ENCODE results near the gene RWDD4.
A peak's percentile ranks its signal among the peaks of the same experiment; 100 is the strongest.

Gene RWDD4

DNA sequence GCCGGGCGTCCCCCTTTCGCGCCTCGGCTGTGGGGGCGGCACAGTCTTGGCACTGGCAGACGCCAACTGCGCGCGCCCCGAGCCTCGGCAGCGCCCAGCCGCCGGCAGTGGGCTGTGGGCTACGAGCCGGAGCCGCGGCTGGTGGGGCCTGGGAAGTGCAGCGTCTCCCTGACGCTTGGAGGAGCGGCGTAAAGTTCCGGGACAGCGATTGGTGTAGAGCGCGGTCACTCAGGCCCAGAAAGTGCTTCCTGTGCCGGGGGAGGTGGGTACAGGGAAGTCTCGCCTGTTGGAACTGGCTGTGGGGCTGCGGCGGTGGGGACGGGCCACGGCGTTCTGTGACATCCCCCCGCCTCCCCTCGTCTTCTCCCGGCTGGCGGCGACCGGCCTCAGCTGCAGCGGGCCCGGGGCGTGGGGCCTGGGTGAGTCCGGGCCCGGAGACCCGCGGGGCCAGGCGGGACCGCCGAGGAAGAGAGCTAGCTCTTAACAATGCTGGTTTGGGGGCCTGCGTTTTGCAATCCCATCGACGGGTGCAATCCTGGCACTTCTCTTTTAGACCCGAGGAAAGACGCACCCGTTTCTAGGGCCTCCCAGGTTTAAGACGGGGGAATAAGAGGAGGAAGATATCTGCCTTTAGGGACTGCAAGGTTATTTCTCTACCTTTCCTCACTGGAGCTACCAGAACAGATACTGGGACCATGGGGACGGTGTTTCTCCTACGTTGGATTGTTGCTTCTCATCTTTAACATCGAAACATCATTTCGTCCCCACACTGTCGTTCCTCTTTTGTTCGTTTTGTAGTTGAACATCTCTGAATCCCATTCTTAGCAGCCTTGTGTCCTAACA is at the start of gene RWDD4, which contains the start of gene TRAPPC11:
RWDD4 (minus strand) TSS at position 157 of the 843 bp plus-strand sequence. CDS start 233 bp downstream, outside the sequence.
TRAPPC11 (plus strand) TSS at position 265 of the 843 bp plus-strand sequence. CDS start 4,575 bp downstream, outside the sequence.
- DNase-seq (ENCODE audit: low read depth in 2 of 2): peak; percentile 88 to 95

DNA sequence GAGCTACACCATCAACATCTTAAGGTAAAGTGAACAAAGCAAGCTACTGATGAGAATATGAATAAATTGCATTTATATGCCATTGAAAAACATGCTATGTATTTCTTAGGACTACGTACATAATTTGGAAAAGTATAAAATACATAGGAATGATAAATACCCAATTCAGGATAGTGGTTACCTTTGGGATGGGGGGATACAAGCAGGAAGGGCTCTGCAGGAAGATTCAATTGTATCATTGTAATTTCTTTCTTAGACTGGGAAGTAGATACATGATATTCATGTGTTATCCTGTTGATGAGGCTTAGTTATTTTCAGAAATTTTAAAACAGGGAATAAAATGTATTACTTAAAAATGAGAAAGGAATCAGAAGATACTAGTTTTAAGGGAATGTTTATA is 43.5 kb upstream of the RWDD4 start:
- DNase-seq (ENCODE audit: low read depth in 2 of 2): no peak

DNA sequence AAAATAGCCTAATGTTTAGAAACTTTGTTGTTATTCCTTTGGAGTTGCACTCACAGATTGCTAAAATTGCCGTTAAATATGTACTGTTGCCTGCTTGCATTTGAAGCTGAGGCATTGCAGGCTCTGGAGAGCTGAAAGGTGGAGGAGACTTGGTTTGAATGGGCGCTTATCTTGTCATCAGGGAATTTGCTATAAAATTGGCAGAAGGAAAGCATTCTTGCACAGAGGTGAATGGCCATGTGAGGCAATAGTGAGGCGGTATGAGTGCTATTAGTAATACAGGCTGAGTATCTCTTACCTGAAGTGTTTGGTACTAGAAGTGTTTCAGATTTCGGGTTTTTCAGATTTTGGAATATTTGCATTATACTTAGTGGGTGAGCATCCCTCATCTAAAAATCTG is 41.4 kb upstream of the RWDD4 start:
- no peak for DNase-seq (ENCODE audit: low read depth in 2 of 2)

DNA sequence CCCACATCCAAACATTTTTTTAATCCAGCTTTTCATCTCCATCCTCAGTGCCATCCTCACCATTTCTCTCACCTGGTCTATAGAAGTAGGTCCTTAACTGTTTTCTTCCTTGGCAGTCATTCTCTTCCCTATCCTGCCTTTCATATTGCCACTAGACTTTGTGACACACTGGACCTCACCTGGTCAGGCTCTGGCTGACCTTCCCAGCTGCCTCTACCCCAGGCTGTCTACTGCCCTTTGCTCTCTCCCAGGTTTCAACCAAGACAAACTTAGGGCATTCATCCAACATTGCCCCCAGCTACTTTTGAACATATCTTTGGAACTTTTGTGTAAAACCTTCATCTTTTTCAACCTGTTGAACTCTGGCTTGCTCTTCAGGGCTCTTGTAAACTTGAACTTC is 39.9 kb upstream of the RWDD4 start:
- DNase-seq (ENCODE audit: low read depth in 2 of 2): no peak

DNA sequence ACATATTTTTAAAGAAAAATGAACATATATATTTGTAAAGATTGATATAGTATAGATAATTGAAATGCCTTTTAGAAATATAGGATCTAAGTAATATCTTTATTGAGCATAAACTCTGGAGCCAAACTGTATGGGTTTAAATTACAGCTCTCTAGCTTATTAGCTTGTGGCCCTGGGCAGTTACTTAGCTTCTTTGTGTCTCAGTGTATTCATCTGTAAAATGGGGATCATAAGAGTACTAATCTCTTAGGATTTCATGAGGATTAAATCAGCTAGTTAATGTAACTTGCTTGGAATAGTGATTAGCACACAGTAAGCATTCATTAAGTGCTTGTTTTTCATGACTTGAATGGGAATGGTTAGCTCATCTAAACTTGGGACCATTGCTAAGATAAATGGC is 32.9 kb upstream of the RWDD4 start:
- DNase-seq (ENCODE audit: low read depth in 2 of 2): no peak

DNA sequence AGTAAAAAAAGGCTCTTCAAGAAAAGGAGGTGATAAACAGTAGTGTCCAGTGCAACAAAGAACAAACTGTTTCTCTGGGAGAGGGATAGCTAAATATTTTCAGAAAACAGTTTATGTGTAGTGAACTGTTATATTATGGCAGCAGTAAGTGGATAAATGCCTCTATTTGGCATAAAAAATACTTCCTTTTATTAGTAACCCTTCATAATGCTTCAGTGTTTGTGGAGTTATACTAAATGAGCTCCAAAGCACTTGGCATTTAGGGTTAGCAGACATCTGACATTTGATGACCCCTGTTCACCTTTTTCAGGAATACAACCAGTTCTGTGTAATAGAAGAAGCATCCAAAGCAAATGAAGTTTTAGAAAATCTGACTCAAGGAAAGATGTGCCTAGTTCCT is 32.0 kb upstream of the RWDD4 start:
- no peak for DNase-seq (ENCODE audit: low read depth in 2 of 2)

DNA sequence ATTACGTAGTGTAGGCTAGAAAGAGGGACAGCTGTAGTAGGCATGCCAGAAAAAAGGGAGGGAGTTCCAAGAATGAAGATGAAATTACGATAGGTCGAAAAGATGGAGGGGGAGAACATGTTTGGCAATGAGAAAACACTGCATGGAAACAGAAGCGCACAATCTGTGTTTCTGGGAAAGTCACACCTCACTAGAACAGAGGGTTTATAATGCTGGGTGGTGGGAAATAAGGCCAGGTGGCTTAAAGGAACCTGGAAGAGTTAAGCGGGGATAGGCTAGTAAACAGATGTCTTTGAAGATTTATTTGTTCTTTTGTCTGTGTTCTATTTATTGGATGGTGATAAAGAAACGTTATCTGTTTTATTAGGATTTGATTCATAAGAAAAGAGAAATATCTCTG is 29.2 kb upstream of the RWDD4 start:
- no peak for DNase-seq (ENCODE audit: low read depth in 2 of 2)

DNA sequence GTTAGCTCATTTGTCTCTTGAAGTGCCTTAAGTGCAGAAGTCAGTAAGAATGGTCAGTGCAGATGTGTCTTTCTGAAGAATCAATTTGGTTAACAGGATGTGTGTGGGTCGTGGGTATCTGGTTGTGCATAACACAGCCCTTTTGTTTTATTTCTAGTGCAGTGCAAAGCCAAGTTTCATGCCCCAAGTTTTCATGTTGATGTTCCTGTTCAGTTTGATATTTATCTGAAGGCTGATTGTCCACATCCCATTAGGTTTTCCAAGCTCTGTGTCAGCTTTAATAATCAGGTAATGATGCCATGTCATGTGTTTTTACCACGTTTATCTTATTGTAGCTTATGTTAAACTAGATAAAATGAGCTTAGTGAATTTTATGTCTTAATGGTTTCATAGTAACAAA is 27.5 kb upstream of the RWDD4 start:
- no peak for DNase-seq (ENCODE audit: low read depth in 2 of 2)

DNA sequence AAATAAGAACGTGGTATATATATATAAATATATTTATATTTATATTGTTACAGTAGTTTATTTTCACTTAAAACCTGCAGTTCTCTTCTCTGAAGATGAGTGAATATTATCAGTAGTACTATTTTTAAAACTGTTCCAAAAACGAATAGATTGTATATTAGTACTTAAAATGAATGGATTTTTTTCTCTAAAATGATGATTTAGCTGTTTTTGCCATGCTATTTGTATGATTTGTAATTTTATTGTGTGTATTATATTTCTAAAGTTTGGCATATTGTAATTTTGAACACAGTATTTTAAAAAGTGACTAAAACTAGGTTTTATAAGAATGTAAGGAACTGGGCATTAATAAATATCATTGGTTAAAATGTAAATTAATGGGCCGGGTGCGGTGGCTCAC is 22.1 kb upstream of the RWDD4 start:
- no peak for DNase-seq (ENCODE audit: low read depth in 2 of 2)

DNA sequence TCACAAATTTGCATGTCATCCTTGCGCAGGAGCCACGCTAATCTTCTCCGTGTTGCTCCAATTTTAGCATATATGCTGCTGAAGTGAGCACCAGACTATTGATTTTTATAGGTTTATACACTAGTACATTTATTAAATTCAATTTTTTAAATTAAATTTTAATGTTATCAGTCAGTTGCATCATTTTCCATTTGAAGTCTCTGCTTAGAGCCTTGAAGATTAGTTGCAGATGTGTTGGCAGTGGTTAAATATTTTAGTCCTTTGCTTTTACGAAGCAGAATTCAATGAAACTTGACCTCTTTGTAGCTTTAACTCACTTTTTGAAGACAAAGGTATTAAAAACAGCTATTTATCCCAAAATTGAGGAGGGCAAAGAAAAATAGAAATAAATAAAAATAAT is 16.6 kb upstream of the RWDD4 start:
- no peak for DNase-seq (ENCODE audit: low read depth in 2 of 2)

DNA sequence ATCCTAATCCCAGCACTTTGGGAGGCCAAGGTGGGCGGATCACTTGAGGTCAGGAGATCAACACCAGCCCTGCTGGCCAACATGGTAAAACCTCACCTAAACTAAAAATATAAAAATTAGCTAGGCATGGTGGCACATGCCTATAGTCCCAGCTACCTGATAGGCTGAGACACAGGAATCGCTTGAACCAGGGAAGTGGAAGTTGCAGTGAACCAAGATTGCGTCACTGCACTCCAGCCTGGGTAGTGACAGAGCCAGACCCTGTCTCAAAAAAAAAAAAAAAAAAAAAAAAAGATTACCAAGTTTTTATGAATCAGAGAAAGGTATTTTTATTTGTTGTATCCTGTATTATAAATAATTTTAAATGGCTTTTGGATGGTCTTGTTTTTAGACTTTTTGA is 15.2 kb upstream of the RWDD4 start:
- no peak for DNase-seq (ENCODE audit: low read depth in 2 of 2)

DNA sequence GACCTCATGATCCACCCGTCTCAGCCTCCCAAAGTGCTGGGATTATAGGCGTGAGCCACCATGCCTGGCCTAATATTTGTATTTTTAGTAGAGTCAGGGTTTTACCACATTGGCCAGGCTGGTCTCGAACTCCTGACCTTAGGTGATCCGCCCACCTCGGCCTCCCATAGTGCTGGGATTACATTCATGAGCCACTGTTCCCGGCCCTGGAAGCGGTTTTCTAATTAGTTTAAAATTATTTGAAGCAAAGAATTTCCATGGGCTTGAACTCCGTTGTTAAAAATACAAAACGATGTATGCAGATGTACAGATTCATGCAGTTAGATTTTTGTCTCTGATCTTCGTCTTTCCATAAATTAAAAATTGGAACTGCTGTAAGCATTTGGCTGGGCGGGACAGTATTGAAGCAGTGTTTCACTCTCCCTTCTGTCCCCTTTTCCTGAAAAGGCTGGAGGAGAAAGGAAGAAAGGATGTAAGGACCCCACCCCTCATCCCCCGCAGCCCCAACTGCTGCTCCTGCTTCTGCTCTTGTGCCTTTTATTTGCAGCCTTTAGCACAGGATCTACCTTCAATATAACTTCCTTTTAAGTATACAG is 12.1 kb upstream of the RWDD4 start:
- no peak for DNase-seq (ENCODE audit: low read depth in 2 of 2)

DNA sequence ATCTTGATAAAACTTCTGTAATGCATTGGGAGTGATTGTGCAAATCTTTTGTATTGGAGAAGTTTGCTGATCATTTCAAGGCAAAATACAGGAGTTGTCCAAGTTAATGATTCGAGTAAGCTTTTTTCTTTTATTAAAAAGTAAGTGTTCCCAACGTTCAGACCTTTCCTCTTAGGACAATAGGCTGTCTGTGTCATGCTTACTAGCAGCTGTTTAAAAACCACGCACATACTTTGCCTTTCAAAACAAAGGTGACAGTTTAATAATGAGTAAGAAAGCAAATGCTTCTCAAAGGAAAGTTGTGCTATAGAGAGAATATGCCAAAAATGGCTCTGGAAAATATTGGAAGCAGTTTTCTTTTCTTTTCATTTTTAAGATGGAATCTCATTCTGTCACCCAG is 11.3 kb upstream of the RWDD4 start:
- no peak for DNase-seq (ENCODE audit: low read depth in 2 of 2)

DNA sequence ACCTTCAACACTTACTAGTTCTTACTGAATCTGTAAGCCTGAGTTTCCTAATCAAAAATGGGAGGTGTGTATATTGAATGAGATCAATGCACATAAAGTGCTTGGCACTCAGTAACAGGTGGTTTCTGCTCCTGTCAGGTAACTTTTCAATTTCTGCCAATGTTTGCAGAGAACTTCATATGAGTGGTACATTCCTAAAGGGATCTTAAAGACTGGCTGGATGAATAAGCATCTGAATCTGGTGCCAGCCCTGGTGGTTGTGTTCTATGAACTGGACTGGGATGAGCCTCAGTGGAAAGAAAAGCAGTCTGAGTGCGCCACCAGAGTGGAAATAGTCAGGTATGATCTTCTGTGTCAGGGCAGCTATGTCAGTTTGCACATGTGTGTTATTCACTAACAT is 7.1 kb upstream of the RWDD4 start:
- DNase-seq (ENCODE audit: low read depth in 2 of 2): no peak

DNA sequence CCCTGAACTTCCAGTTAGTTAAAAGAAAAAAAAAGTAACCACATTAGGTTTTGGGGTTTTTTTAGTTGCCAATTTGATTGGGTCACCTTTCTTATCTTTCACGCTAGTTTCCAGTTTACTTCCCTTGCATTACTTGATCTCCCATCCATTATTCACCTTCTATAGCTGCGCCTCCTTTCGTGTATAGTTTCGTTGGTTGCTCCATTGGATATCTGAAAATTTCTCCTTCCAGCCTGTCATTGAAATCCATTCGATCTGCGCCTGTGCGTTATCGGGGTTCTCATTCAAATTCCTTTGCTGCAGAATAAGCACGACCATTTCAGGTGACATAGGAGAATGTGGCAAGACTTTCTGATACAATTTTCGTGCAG is 872 bp upstream of the RWDD4 start:
- no peak for DNase-seq (ENCODE audit: low read depth in 2 of 2)

DNA sequence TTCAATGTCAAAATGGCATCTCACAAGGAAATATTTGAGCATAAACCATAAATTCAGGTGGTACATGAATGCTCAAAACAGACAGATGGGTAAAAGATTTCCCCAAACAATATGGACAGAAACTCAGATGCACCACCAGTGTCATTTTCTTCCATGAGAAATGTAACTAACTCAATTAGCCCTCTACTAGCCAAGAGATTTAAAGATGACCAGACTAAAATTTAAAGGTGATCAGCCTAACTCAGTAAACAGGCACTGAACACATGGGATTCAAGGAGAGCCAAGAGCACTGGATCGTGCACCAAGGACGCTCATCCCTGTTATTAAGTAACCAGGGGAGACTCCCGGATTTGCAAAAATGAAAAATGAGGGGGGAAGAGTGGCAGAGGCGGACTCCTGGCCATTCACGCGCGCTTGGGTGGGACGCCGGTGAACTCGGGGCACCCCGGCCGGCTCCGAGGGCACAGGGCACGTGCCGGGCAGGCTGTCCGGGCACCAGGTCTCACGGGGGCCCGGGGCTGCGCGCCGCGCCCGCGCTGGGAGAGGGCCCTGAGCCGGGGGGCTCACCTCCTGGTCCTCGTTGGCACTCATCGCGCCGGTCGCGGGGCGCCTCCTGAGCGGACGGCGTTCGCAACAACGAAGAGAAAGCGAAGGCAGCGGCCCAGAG is 490 bp downstream of the RWDD4 start:
- no peak for DNase-seq (ENCODE audit: low read depth in 2 of 2)

DNA sequence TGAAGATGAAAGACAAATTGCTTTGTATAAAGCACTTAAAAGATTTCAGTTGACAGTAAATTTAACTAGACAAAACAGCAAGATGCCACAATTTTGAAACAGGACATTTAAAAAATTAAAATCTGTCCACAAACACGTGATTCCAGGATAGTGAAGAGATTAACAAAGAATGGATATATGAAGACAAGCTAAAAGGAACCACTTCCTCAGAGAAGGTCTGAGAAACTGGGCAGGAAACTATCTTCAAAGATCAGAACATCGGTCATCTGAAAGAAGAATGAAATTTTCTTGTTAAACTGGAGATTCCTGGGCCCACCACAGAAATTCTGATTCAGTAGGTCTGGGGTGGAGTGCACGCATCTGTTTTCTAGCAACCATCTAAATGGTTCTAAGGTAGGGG is 1.4 kb downstream of the RWDD4 start:
- DNase-seq (ENCODE audit: low read depth in 2 of 2): no peak

DNA sequence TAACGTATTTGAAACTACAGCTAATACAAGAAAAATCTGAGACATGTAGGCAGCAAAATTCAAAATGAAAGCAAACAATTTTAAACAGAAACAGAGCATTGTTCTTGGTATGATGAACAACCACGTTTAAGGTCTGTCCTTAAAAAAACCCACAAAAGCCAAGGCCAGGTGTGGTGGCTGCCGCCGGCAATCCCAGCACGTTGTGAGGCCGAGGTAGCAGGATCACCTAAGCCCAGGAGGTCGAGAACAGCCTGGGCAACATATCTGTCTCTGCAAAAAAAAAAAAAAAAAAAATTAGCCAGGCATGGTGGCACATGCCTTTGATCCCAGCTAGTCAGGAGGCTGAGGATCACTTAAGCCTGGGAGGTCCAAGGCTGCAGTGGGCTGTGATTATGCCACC is 13.7 kb downstream of the RWDD4 start:
- no peak for DNase-seq (ENCODE audit: low read depth in 2 of 2)

DNA sequence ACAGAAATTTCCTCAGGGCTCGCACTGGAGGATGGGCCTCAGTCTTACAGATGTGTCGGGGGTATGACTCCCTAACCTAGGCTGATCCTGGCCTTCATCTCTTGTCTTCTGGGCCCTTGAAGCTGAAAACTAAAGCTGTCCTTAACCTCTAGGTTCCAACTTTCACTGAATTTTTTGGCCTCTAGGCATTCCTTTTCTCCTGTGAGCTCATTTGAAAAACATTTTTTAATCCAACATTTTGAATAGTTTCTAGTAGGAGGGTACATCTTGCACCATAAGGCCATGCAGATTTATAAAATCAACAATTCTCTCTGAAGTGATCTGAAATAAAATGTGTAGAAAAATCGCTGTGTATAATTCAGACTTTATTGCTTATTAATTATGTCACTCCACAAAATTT is 19.7 kb downstream of the RWDD4 start:
- no peak for DNase-seq (ENCODE audit: low read depth in 2 of 2)

DNA sequence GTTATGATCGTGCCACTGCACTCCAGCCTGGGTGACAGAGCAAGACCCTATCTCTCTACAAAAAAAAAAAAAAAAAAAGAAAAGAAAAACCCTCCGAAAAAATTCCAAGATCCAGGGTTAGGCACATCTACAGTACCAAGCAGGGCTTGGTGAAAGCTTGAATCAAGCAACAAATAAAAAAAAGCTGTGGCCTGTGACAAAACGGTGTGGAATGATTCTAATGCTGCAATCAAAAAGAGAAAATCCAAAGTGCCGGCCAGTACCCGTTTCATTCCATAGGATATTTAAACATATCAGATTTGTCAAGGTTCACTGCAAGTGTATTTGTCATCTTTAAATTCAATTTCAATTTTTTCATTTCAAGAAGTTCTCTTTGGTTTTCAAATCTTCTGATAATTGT is 20.5 kb downstream of the RWDD4 start:
- DNase-seq (ENCODE audit: low read depth in 2 of 2): no peak

DNA sequence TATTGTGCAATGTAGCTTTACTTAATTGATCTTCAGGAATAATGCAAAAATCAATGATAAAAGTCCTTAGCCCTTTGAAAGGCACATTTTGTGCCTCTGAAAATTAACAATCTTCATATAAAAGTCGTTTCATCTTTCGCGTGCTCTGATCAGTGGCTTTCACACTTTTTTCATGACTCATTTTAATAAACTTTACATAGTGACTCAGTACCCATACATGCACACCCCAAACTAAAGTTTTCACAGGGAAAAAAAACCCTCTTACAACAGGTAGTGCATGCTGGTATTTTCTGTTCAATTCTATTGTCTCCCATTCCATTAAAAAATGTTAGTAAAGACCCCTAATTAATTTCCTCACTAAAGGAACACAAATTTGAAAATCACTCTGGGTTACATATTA is 21.5 kb downstream of the RWDD4 start:
- no peak for DNase-seq (ENCODE audit: low read depth in 2 of 2)

DNA sequence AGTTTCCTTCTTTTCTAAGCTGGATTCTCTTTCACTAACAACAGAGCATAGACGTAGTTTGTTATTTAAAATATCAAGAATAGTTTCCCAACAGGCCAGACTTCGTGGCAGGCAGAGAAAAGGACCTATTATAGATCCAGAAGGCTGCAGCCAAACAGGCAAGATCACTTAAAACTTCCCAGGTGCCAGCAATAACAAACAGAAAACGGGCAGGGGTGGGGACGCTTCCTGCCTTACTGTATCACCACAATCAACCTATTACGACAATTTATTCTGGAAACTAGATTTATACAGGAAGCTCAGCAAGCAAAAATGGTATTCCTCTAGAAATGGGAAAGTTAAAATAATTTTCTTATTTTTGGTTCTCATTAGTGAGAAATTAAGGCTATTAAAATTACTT is 22.1 kb downstream of the RWDD4 start:
- no peak for DNase-seq (ENCODE audit: low read depth in 2 of 2)

DNA sequence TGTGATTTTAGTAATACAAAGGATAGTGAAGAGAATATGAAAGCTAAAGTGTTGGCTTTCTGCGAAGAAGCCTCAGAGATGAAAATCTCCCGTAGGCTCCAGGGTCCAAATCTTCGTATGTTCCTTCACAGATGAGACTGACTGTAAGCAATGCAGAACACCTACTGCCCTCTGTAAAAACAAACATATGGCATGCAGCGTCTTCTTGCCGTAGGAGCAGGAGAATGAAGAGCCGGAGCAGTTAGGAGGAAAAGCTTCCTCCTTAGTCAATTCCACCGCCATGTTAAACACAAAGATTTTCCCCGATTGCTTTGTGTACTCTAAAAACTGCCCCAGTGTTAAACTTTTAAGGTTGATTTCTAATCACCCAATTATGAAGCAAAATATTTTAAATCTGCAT is 22.5 kb downstream of the RWDD4 start:
- DNase-seq (ENCODE audit: low read depth in 2 of 2): no peak
